ENCODE data around the gene CLCN6. TPM values are rescaled to one million over a fixed set of nuclear protein-coding genes. Genes with fewer than 3 reads are reported as not detected.

Gene CLCN6
- total RNA-seq, 4 donors from 2014 or later, result 28.4 to 63.7 (median 30.2) TPM

DNA sequence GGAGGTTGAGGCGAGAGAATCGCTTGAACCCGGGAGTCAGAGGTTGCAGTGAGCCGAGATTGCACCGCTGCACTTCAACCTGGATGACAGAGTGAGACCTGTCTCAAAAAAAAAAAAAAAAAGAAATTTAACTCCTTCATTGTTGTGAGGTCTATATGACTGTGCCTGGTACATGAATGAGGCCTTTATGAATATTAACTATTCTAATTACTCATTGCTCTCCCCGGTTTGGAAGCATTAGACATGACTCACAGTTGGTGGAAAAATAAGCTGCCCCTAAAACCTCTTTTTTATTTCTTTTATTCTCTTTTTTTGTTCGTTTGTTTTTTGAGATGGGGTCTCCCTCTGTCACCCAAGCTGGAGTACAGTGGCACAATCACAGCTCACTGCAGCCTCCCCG lies 49.4 kb downstream of the CLCN6 start:
- no peak for DNase-seq
- no peaks in the 10 kb centered on the region for H3K9me3 ChIP-seq
- no peaks in the 10 kb centered on the region for H3K4me1 ChIP-seq
- peaks cover 0 to 16% of the 10 kb centered on the region in 2 donors for H3K27me3 ChIP-seq
- no peaks in the 10 kb centered on the region for H3K36me3 ChIP-seq
- TF ChIP-seq, protein P1, sequence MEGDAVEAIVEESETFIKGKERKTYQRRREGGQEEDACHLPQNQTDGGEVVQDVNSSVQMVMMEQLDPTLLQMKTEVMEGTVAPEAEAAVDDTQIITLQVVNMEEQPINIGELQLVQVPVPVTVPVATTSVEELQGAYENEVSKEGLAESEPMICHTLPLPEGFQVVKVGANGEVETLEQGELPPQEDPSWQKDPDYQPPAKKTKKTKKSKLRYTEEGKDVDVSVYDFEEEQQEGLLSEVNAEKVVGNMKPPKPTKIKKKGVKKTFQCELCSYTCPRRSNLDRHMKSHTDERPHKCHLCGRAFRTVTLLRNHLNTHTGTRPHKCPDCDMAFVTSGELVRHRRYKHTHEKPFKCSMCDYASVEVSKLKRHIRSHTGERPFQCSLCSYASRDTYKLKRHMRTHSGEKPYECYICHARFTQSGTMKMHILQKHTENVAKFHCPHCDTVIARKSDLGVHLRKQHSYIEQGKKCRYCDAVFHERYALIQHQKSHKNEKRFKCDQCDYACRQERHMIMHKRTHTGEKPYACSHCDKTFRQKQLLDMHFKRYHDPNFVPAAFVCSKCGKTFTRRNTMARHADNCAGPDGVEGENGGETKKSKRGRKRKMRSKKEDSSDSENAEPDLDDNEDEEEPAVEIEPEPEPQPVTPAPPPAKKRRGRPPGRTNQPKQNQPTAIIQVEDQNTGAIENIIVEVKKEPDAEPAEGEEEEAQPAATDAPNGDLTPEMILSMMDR (IDR thresholded peaks at IDR 0.05), result no peak
- no peak overlapping the region for H3K27ac ChIP-seq
- H3K4me3 ChIP-seq, result no peak overlapping the region

DNA sequence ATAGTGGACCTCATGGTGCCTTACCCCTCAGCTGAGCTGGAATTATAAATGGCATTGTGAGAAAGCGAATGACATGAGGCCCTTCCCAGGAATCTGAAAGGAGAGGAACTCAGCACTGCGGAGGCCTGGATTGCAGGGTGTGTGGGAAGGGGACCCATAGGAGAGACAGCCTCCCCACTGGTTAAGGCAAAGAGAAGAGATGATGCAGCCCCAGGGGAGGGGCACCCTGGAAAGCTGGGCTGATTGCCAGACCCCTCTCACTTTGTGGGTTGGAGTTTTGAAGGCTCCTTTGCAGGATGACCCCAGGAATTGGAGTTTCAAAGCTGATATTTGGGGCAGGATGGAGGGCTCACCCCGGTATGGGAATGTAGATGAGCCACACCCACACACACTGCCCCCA lies 50.7 kb downstream of the CLCN6 start:
- no peak for TF ChIP-seq POLR2A (IDR thresholded peaks at IDR 0.05)
- TF ChIP-seq, protein P1 (IDR thresholded peaks at IDR 0.05), result no peak
- no peak overlapping the region for H3K27ac ChIP-seq
- H3K4me1 ChIP-seq, result no peaks in the 10 kb centered on the region
- no peak for DNase-seq
- H3K27me3 ChIP-seq, result peaks cover 0 to 16% of the 10 kb centered on the region in 2 donors
- no peaks in the 10 kb centered on the region for H3K36me3 ChIP-seq
- H3K4me3 ChIP-seq, result no peak overlapping the region
- H3K9me3 ChIP-seq, result no peaks in the 10 kb centered on the region

DNA sequence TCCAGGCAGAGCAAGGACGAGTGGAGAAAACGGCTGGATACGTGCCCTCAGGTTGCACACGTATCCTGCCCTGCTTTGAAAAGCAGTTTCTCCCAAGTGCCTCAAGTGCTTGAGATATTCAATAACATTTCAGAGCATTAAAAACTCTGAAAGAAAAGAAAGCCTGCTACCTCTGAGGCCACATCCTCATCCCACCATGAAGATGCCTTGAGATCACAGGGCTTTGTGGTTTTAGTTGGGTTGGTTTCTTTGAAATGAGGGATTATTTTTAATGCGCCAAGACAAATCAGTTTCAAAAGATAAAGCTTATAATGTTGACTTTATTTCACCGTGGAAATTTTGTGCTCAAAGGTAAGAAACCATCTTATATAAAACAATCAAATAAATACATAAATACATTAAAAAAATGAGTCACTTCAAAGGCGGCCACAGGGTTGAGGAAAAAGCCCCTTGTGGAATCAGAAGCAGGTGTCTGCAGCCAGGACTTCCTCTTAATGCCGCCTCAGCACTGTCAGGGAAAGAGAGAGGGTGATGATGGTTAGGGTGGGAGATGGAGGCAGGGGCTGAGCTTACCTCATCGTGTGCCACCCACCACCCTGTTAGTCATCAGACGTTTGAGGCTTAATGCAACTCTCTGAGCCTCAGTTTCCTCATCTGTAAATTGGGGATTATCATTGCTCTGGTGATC lies 51.3 kb downstream of the CLCN6 start:
- no peak overlapping the region for H3K27ac ChIP-seq
- H3K9me3 ChIP-seq, result no peaks in the 10 kb centered on the region
- no peaks in the 10 kb centered on the region for H3K36me3 ChIP-seq
- peaks cover 0 to 16% of the 10 kb centered on the region in 2 donors for H3K27me3 ChIP-seq
- TF ChIP-seq, protein P1 (IDR thresholded peaks at IDR 0.05), result no peak
- TF ChIP-seq POLR2A (IDR thresholded peaks at IDR 0.05), result no peak
- H3K4me3 ChIP-seq, result no peak overlapping the region
- DNase-seq, result no peak
- no peaks in the 10 kb centered on the region for H3K4me1 ChIP-seq

DNA sequence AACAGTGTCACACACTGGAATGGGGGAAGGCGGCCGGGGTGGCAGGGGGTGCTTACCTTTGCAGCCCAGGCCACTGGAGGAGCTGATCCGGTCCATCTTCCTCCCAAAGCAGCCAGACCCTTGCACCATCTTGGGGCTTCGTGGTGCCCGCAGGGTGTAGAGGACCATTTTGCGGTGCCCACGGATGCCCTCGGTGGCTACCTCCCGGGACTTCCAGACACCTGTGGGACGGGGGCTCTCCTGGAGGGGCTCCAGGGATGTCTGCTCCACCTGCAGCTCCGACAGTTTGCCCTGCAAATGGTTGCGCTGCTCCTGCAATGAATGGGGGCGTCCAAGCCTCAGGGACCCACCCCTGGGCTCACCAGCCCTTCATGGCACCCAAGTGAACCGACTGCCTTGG lies 52.2 kb downstream of the CLCN6 start:
- peaks cover 0 to 16% of the 10 kb centered on the region in 2 donors for H3K27me3 ChIP-seq
- H3K4me3 ChIP-seq, result no peak overlapping the region
- no peaks in the 10 kb centered on the region for H3K9me3 ChIP-seq
- no peak for TF ChIP-seq POLR2A (IDR thresholded peaks at IDR 0.05)
- TF ChIP-seq, protein P1 (IDR thresholded peaks at IDR 0.05), result no peak
- H3K27ac ChIP-seq, result no peak overlapping the region
- no peaks in the 10 kb centered on the region for H3K36me3 ChIP-seq
- no peak for DNase-seq
- no peaks in the 10 kb centered on the region for H3K4me1 ChIP-seq

DNA sequence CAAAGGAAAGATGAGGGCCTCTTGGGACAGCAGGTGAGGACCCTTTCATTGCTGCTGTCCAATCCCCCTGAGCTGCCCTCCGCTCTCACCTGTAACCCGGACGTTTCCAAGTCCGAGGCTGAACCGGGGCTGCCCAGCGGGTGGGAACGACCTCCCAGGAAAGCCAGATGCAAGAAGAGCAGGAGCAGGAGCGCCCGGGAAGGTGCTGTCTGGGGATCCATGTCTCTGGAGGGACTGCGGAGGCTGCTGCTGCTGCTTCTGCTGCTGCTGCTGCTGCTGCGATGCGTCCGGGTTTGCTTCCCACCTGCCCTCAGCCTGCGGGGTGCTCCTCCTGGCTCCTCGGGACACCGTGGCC lies 52.6 kb downstream of the CLCN6 start, which contains the start of gene NPPB:
TSS of gene NPPB (minus strand) at position 333 of the 355 bp plus-strand sequence. CDS start at position 221, 112 bp downstream.
- H3K4me3 ChIP-seq, result no peak within 1 kb of the TSS
- H3K36me3 ChIP-seq, result no peaks in the 10 kb centered on the region
- no peak within 1 kb of the TSS for H3K27ac ChIP-seq
- H3K27me3 ChIP-seq, result peaks cover 0 to 16% of the 10 kb centered on the region in 2 donors
- TF ChIP-seq, protein P1 (IDR thresholded peaks at IDR 0.05), result no peak
- no peak for TF ChIP-seq POLR2A (IDR thresholded peaks at IDR 0.05)
- H3K9me3 ChIP-seq, result no peaks in the 10 kb centered on the region
- DNase-seq, result no peak
- H3K4me1 ChIP-seq, result no peaks in the 10 kb centered on the region
